Glutamatergic neuron (in vitro differentiated cells): Measurements from ENCODE around the gene MAN1A1. TPM values are rescaled to one million over a fixed set of nuclear protein-coding genes. Genes with fewer than 3 reads are reported as not detected.

ENCODE experiments used
- DNase-seq: peaks from one replicate; pipeline ENCODE4 v3.0.0; 2022
- H3K27ac Mint-ChIP-seq: one replicate; pipeline ENCODE4 v1.8.0; 2020; ENCODE audit warnings: mild to moderate bottlenecking, mixed read lengths, inconsistent platforms; ENCODE audit not compliant: unreplicated experiment
- H3K27me3 Mint-ChIP-seq: one replicate; pipeline ENCODE4 v1.8.0; 2020; ENCODE audit warnings: mild to moderate bottlenecking, moderate library complexity, mixed read lengths, inconsistent platforms; ENCODE audit not compliant: unreplicated experiment
- H3K36me3 Mint-ChIP-seq: one replicate; pipeline ENCODE4 v1.8.0; 2020; ENCODE audit warnings: mild to moderate bottlenecking, mixed read lengths, inconsistent platforms; ENCODE audit not compliant: unreplicated experiment
- H3K4me1 Mint-ChIP-seq: one replicate; pipeline ENCODE4 v1.8.0; 2020; ENCODE audit warnings: mild to moderate bottlenecking, low read depth, mixed read lengths, inconsistent platforms; ENCODE audit not compliant: unreplicated experiment
- H3K4me3 Mint-ChIP-seq: one replicate; pipeline ENCODE4 v1.8.0; 2020; ENCODE audit warnings: mild to moderate bottlenecking, mixed read lengths, inconsistent platforms; ENCODE audit not compliant: unreplicated experiment
- H3K9me3 Mint-ChIP-seq: one replicate; pipeline ENCODE4 v1.8.0; 2020; ENCODE audit warnings: mild to moderate bottlenecking, moderate library complexity, mixed read lengths, inconsistent platforms; ENCODE audit not compliant: unreplicated experiment
- total RNA-seq: library from RNA; stranded (reverse); fragmentation: NEBNext Ultra II Directional; extraction: Animal tissue kit (Norgen Biotek cat#: 25700); gene quantifications from one replicate; pipeline ENCODE4 v1.2.1, GENCODE V29; 2021; ENCODE audit not compliant: unreplicated experiment
- TF ChIP-seq, protein P1 (sequence below): fragments of 200-600 bp; sonication (generic); IDR thresholded peaks from one replicate; pipeline ENCODE4 v1.5.0; 2021; ENCODE audit not compliant: partially characterized antibody, unreplicated experiment

Gene MAN1A1
- total RNA-seq, 1 donor from 2014 or later, result 10.5 TPM

DNA sequence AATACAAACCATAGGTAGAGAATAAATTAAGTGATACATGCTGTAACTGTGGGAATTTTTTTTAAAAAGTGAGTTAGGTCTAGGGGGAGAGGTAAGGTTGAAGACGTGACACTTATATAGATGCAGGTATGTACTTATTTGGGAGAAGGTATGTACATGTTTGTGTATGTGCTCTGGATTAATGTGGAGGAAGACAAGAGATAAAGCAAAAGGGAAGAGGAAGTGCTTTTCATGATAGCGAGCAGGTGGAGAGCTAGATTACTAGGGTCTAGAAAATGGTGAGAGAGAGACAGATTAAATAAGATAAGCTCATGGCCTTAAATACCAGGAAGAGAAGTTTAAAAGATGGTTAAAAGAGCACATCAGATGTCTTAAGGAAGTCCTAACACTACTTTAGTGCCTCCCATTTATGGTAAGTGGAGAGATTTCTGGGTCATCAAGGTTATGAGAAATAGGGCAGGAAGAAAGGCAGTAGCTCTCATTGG is 92.5 kb downstream of the MAN1A1 start:
- no peaks in the 10 kb centered on the region for H3K9me3 Mint-ChIP-seq
- H3K27me3 Mint-ChIP-seq, result no peaks in the 10 kb centered on the region
- DNase-seq, result no peak
- H3K27ac Mint-ChIP-seq, result no peak overlapping the region
- H3K36me3 Mint-ChIP-seq, result no peaks in the 10 kb centered on the region
- no peak overlapping the region for H3K4me3 Mint-ChIP-seq
- H3K4me1 Mint-ChIP-seq, result peaks cover 3% of the 10 kb centered on the region
- TF ChIP-seq, protein P1, sequence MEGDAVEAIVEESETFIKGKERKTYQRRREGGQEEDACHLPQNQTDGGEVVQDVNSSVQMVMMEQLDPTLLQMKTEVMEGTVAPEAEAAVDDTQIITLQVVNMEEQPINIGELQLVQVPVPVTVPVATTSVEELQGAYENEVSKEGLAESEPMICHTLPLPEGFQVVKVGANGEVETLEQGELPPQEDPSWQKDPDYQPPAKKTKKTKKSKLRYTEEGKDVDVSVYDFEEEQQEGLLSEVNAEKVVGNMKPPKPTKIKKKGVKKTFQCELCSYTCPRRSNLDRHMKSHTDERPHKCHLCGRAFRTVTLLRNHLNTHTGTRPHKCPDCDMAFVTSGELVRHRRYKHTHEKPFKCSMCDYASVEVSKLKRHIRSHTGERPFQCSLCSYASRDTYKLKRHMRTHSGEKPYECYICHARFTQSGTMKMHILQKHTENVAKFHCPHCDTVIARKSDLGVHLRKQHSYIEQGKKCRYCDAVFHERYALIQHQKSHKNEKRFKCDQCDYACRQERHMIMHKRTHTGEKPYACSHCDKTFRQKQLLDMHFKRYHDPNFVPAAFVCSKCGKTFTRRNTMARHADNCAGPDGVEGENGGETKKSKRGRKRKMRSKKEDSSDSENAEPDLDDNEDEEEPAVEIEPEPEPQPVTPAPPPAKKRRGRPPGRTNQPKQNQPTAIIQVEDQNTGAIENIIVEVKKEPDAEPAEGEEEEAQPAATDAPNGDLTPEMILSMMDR, result no peak

DNA sequence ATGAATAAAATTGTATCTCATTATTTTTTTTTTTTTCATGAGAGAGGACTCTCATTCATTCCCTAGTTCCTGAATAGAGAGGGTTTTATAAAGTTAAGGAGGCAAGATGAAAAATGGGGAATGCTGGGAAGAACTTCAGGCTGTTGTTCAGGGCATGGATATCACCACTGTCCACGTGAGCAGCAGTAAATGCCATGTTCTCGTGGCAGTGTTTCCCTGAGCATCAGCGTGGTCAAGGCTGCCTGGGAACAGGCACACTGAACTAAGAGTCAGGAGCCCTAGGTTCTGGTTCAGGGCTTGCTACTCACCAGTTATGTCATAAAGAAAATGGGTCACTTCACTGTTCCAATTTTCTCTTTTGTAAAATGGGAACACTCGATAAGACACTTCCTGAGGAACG is 93.2 kb downstream of the MAN1A1 start:
- no peaks in the 10 kb centered on the region for H3K27me3 Mint-ChIP-seq
- TF ChIP-seq, protein P1, result no peak
- H3K27ac Mint-ChIP-seq, result no peak overlapping the region
- DNase-seq, result no peak
- H3K4me3 Mint-ChIP-seq, result no peak overlapping the region
- no peaks in the 10 kb centered on the region for H3K9me3 Mint-ChIP-seq
- H3K4me1 Mint-ChIP-seq, result no peaks in the 10 kb centered on the region
- no peaks in the 10 kb centered on the region for H3K36me3 Mint-ChIP-seq

DNA sequence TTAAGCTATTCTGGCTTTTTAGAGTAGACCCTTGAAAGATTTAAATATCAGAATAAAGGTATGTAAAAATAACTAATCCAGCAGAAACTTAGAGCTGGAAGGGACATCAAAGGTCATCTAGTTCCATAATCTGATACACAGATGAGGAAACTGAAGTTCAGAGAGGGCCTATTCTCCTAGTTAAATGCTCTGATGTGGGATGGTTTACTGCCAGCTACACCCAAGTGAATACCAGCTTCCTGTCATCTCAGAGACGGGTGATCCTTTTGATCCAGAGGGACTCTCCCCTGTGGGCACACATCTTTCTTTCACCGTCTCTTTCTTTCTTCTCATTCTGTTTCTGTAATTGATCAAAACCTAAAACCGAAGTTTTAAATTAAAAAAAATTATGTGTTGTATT is 94.1 kb downstream of the MAN1A1 start:
- TF ChIP-seq, protein P1, result no peak
- H3K9me3 Mint-ChIP-seq, result no peaks in the 10 kb centered on the region
- no peak overlapping the region for H3K4me3 Mint-ChIP-seq
- DNase-seq, result no peak
- H3K36me3 Mint-ChIP-seq, result no peaks in the 10 kb centered on the region
- H3K27ac Mint-ChIP-seq, result no peak overlapping the region
- H3K4me1 Mint-ChIP-seq, result peaks cover 2% of the 10 kb centered on the region
- no peaks in the 10 kb centered on the region for H3K27me3 Mint-ChIP-seq

DNA sequence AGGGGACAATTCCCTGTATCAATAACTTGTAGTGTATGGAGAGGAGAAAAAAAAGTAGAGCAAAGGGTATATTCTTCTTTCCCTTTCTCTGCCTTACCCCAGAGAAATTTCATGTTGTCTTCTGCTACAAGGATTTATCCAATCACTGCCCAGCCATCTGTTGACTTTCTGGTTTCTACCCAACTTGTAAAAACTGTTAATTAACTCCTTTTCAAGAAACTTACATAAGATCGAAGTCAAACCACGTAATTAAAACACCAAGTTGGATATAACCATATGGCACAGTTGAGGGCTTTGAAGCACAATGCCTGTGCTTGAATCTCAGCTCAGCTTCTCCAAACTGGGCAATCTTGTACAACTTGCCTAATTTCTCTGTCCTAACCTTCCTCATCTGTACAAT is 99.5 kb downstream of the MAN1A1 start:
- Mint-ChIP-seq H3K4me3 (no peak overlapping the region), H3K27me3 (no peaks in the 10 kb centered on the region), H3K9me3 (no peaks in the 10 kb centered on the region), H3K27ac (no peak overlapping the region), H3K4me1 (peaks cover 6% of the 10 kb centered on the region), H3K36me3 (no peaks in the 10 kb centered on the region)
- TF ChIP-seq, protein P1, result no peak
- no peak for DNase-seq

DNA sequence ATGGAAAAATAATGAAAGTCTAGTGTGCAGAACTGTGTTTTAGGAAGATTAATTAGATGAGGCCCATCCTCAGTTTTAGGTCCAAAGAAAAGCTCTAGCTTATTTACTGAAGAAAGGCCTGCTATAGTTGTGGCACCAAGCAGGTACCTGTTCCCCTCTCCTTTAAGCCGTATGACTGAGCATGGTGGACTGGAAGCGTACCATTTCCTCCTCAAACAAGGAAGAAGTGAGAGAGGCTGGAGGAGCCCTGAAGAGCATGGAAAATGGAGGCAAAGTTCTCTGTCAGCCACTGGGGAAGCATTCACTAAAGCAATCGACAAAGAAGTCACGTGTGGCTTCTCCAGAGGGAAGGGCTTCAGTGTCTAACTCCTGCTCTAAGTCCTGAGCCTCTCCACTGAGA is 100.2 kb downstream of the MAN1A1 start:
- Mint-ChIP-seq H3K4me1 (peaks cover 10% of the 10 kb centered on the region), H3K27ac (no peak overlapping the region), H3K4me3 (no peak overlapping the region), H3K36me3 (no peaks in the 10 kb centered on the region), H3K9me3 (no peaks in the 10 kb centered on the region), H3K27me3 (no peaks in the 10 kb centered on the region)
- no peak for DNase-seq
- TF ChIP-seq, protein P1, result no peak
